Ascending aorta (tissue), 2 donors: ENCODE results near the gene SLC28A3. TPM values are rescaled to one million over a fixed set of nuclear protein-coding genes. Genes with fewer than 3 reads are reported as not detected.

ENCODE experiments used
- DNase-seq, 2 donors: peaks; one replicate each; pipeline ENCODE4 v3.0.0-alpha.2; 2019; ENCODE audit warnings: low spot score in 2 of 2
- H3K27ac ChIP-seq, 2 donors: fragments of 200-600 bp; sonication (generic); one replicate each; pipeline ENCODE4 v1.5.1; 2016 to 2017; ENCODE audit warnings: mild to moderate bottlenecking in 1 of 2
- H3K27me3 ChIP-seq: fragments of 200-600 bp; sonication (generic); one replicate; pipeline ENCODE4 v1.5.1; 2017
- H3K36me3 ChIP-seq, 2 donors: fragments of 200-600 bp; sonication (generic); one replicate each; pipeline ENCODE4 v1.5.1; 2016
- H3K4me1 ChIP-seq, 2 donors: fragments of 200-600 bp; sonication (generic); one replicate each; pipeline ENCODE4 v1.5.1; 2016 to 2017; ENCODE audit warnings: mild to moderate bottlenecking in 1 of 2
- H3K4me3 ChIP-seq, 2 donors: fragments of 200-600 bp; sonication (generic); one replicate each; pipeline ENCODE4 v1.5.1; 2016 to 2017; ENCODE audit warnings: mild to moderate bottlenecking in 1 of 2
- H3K9me3 ChIP-seq, 2 donors: fragments of 200-600 bp; sonication (generic); one replicate each; pipeline ENCODE4 v1.5.1; 2016
- CTCF ChIP-seq, 3 experiments: fragments of 200-600 bp in 2 of 3; fragments of 450-650 bp in 1 of 3; sonication (generic) in 2 of 3; IDR thresholded peaks; one replicate each; pipeline ENCODE4 v1.5.1; 2016 to 2019; ENCODE audit warnings: antibody characterized with exemption in 3 of 3, mild to moderate bottlenecking in 1 of 3, moderate library complexity in 1 of 3
- intact Hi-C: fragments of 100-400 bp; cut with DNase I; formaldehyde crosslinking; loops from one replicate; pipeline ENCODE4 v1.15.1; 2023
- total RNA-seq: library from RNA; depleted of rRNA; stranded (reverse); fragments of >200 nt; gene quantifications from one replicate; pipeline ENCODE4 v1.1.0, GENCODE V29; 2016

Gene SLC28A3
- total RNA-seq, 1 donor from 2014 or later: not detected

- Histone ChIP-seq H3K27me3 (no peaks in the 10 kb centered on the region), H3K4me3 (no peak overlapping the region), H3K4me1 (no peaks in the 10 kb centered on the region), H3K27ac (no peak overlapping the region), H3K9me3 (no peaks in the 10 kb centered on the region), H3K36me3 (no peaks in the 10 kb centered on the region)
- intact Hi-C loops: no loop called here
- DNase-seq: no peak
- no peak for TF ChIP-seq CTCF (IDR thresholded peaks at IDR 0.05)
These were observed 34.9 kb downstream of the SLC28A3 start for GRCh38 chr9:84305497-84306131.

- DNase-seq: no peak
- no peaks in the 10 kb centered on the region for H3K9me3 ChIP-seq
- no peak overlapping the region for H3K4me3 ChIP-seq
These were observed 36.4 kb downstream of the SLC28A3 start for GRCh38 chr9:84304166-84304565.

GRCh38 chr9:84303061-84303460 lies 37.5 kb downstream of the SLC28A3 start:
- H3K27ac ChIP-seq: no peak overlapping the region
- no peak for DNase-seq
- intact Hi-C loops: no loop called here
- no peak overlapping the region for H3K4me3 ChIP-seq
- no peaks in the 10 kb centered on the region for H3K9me3 ChIP-seq
- no peak for TF ChIP-seq CTCF (IDR thresholded peaks at IDR 0.05)
- H3K4me1 ChIP-seq: no peaks in the 10 kb centered on the region
- no peaks in the 10 kb centered on the region for H3K27me3 ChIP-seq
- no peaks in the 10 kb centered on the region for H3K36me3 ChIP-seq

More at GRCh38 chr9:84304166-84304565, 36.4 kb downstream of the SLC28A3 start:
- intact Hi-C loops: no loop called here
- Histone ChIP-seq H3K27me3 (no peaks in the 10 kb centered on the region), H3K27ac (no peak overlapping the region), H3K36me3 (no peaks in the 10 kb centered on the region), H3K4me1 (no peaks in the 10 kb centered on the region)
- TF ChIP-seq CTCF (IDR thresholded peaks at IDR 0.05): no peak

GRCh38 chr9:84301851-84302250 lies 38.7 kb downstream of the SLC28A3 start:
- DNase-seq: no peak
- no peak overlapping the region for H3K4me3 ChIP-seq
- H3K27ac ChIP-seq: no peak overlapping the region
- TF ChIP-seq CTCF (IDR thresholded peaks at IDR 0.05): no peak
- no peaks in the 10 kb centered on the region for H3K36me3 ChIP-seq
- H3K4me1 ChIP-seq: no peaks in the 10 kb centered on the region
- intact Hi-C loops: no loop called here
- H3K27me3 ChIP-seq: no peaks in the 10 kb centered on the region
- no peaks in the 10 kb centered on the region for H3K9me3 ChIP-seq

- Histone ChIP-seq H3K36me3 (no peaks in the 10 kb centered on the region), H3K27ac (no peak overlapping the region), H3K4me1 (no peaks in the 10 kb centered on the region), H3K4me3 (no peak overlapping the region), H3K9me3 (no peaks in the 10 kb centered on the region), H3K27me3 (no peaks in the 10 kb centered on the region)
- intact Hi-C loops: no loop called here
- no peak for TF ChIP-seq CTCF (IDR thresholded peaks at IDR 0.05)
- DNase-seq: no peak
These were observed 40.3 kb downstream of the SLC28A3 start for GRCh38 chr9:84300271-84300670.
